A549 (cell line): ENCODE results near the gene PPM1L.

Source experiments
- CHD2 ChIP-seq: fragments of 150-350 bp; IDR thresholded peaks from 2 replicates; pipeline ENCODE4 v1.6.1; 2014; ENCODE audit warnings: low read length; ENCODE audit not compliant: partially characterized antibody
- MYC ChIP-seq: IDR thresholded peaks from 2 replicates; pipeline ENCODE4 v1.6.1; 2012; ENCODE audit warnings: mild to moderate bottlenecking, inconsistent platforms, low read length, improper control_type of control experiment, borderline replicate concordance
- POLR2A ChIP-seq: IDR thresholded peaks from 2 replicates; pipeline ENCODE4 v1.6.1; 2012; ENCODE audit warnings: mild to moderate bottlenecking, low read length
- REST ChIP-seq: fragments of 200-600 bp; sonication (generic); IDR thresholded peaks from 2 replicates; pipeline ENCODE4 v1.6.1; 2016; ENCODE audit warnings: antibody characterized with exemption, mild to moderate bottlenecking, moderate library complexity

DNA sequence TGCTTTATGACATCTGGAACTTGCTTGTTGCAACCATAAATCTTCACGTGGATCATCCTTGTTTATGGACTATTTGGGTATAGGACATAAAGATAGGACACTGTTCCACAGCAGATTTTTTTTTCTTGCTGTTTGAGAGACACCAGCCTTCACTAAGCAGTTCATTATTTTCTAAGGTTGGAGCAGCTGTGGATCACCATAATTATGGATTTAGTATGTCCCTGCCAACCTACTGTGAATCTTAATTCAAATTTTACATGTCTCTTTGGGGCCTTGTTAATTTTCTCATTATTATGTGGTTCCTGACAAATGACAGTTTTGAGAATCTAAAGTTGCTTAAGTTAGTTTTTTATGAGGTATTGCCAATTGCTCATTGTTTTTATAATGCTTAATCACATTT, 188.0 kb downstream of the PPM1L start:
- no peak for TF ChIP-seq MYC
- TF ChIP-seq REST, result no peak
- no peak for TF ChIP-seq CHD2
- TF ChIP-seq POLR2A, result no peak
